Liver (tissue), 9 donors: Measurements from ENCODE around the gene TBX1. TPM values are rescaled to one million over a fixed set of nuclear protein-coding genes. Genes with fewer than 3 reads are reported as not detected.

Source experiments
- DNase-seq: peaks from one replicate; pipeline ENCODE4 v3.0.0-alpha.2; 2017; ENCODE audit warnings: low spot score
- H3K27ac ChIP-seq, 2 donors: one replicate each; pipeline ENCODE4 v1.7.0; 2013; ENCODE audit warnings: inconsistent platforms in 2 of 2, low read length in 2 of 2, control low read depth in 1 of 2, low read depth in 1 of 2, mild to moderate bottlenecking in 1 of 2
- H3K27me3 ChIP-seq, 4 donors: one replicate each; pipeline versions ENCODE4 v1.6.1 to v1.7.0; 2013; ENCODE audit warnings: low read length in 3 of 4, inconsistent platforms in 1 of 4, mild to moderate bottlenecking in 1 of 4, moderate library complexity in 1 of 4; ENCODE audit not compliant: control insufficient read depth in 4 of 4, insufficient read depth in 4 of 4
- H3K36me3 ChIP-seq, 4 donors: one replicate each; pipeline versions ENCODE4 v1.6.1 to v1.7.0; 2013; ENCODE audit warnings: low read length in 3 of 4, mild to moderate bottlenecking in 3 of 4, low read depth in 1 of 4, moderate library complexity in 1 of 4; ENCODE audit not compliant: control insufficient read depth in 4 of 4, insufficient read depth in 3 of 4
- H3K4me1 ChIP-seq, 4 donors: one replicate each; pipeline versions ENCODE4 v1.6.1 to v1.7.0; 2013; ENCODE audit warnings: low read length in 3 of 4, mild to moderate bottlenecking in 3 of 4, moderate library complexity in 1 of 4; ENCODE audit not compliant: control insufficient read depth in 4 of 4, insufficient read depth in 4 of 4
- H3K4me3 ChIP-seq, 3 donors: one replicate each; pipeline versions ENCODE4 v1.6.1 to v1.7.0; 2013; ENCODE audit warnings: low read length in 3 of 3, control low read depth in 1 of 3, low read depth in 1 of 3, mild to moderate bottlenecking in 1 of 3
- H3K9ac ChIP-seq, 2 donors: one replicate each; pipeline ENCODE4 v1.7.0; 2013; ENCODE audit warnings: low read length in 2 of 2, mild to moderate bottlenecking in 2 of 2, moderate library complexity in 2 of 2, control low read depth in 1 of 2, low read depth in 1 of 2
- H3K9me3 ChIP-seq, 4 donors: one replicate each; pipeline versions ENCODE4 v1.6.1 to v1.7.0; 2013; ENCODE audit warnings: low read length in 3 of 4; ENCODE audit not compliant: control insufficient read depth in 4 of 4
- ATF3 ChIP-seq: IDR thresholded peaks from 2 replicates; pipeline ENCODE4 v1.6.1; 2016; ENCODE audit warnings: antibody characterized with exemption
- CTCF ChIP-seq: fragments of 150-350 bp; IDR thresholded peaks from 2 replicates; pipeline ENCODE4 v1.5.1; 2017; ENCODE audit warnings: improper control_type of control experiment, low read depth, low read length; ENCODE audit not compliant: missing input control
- EGR1 ChIP-seq, 2 donors: IDR thresholded peaks; 2 replicates each; pipeline ENCODE4 v1.6.1; 2016 to 2018; ENCODE audit warnings: antibody characterized with exemption in 2 of 2, low read depth in 2 of 2
- FOXA2 ChIP-seq: IDR thresholded peaks from 2 replicates; pipeline ENCODE4 v1.6.1; 2016; ENCODE audit warnings: antibody characterized with exemption
- GABPA ChIP-seq, 2 donors: IDR thresholded peaks in 1 of 2; conservative IDR thresholded peaks in 1 of 2; 2 replicates each; pipeline ENCODE4 v1.6.1; 2016; ENCODE audit warnings: antibody characterized with exemption in 2 of 2, mild to moderate bottlenecking in 1 of 2, moderate library complexity in 1 of 2
- HNF4A ChIP-seq, 2 donors: conservative IDR thresholded peaks; 2 replicates each; pipeline ENCODE4 v1.6.1; 2016; ENCODE audit warnings: antibody characterized with exemption in 2 of 2, mild to moderate bottlenecking in 2 of 2
- HNF4G ChIP-seq: IDR thresholded peaks from 2 replicates; pipeline ENCODE4 v1.6.1; 2016; ENCODE audit warnings: antibody characterized with exemption
- JUND ChIP-seq, 2 donors: IDR thresholded peaks; 2 replicates each; pipeline ENCODE4 v1.6.1; 2016; ENCODE audit warnings: antibody characterized with exemption in 2 of 2
- MAX ChIP-seq: IDR thresholded peaks from 2 replicates; pipeline ENCODE4 v1.6.1; 2016; ENCODE audit warnings: antibody characterized with exemption
- NR2F2 ChIP-seq: IDR thresholded peaks from 2 replicates; pipeline ENCODE4 v1.6.1; 2016; ENCODE audit warnings: antibody characterized with exemption
- REST ChIP-seq: IDR thresholded peaks from 2 replicates; pipeline ENCODE4 v1.6.1; 2016; ENCODE audit warnings: antibody characterized with exemption, mild to moderate bottlenecking
- RXRA ChIP-seq, 2 donors: IDR thresholded peaks; 2 replicates each; pipeline ENCODE4 v1.6.1; 2017 to 2018; ENCODE audit warnings: antibody characterized with exemption in 2 of 2, mild to moderate bottlenecking in 1 of 2
- SP1 ChIP-seq: IDR thresholded peaks from 2 replicates; pipeline ENCODE4 v1.6.1; 2018; ENCODE audit warnings: antibody characterized with exemption, mild to moderate bottlenecking
- TAF1 ChIP-seq: conservative IDR thresholded peaks from 2 replicates; pipeline ENCODE4 v1.6.1; 2016; ENCODE audit warnings: antibody characterized with exemption, mild to moderate bottlenecking
- YY1 ChIP-seq: IDR thresholded peaks from 2 replicates; pipeline ENCODE4 v1.6.1; 2016; ENCODE audit warnings: antibody characterized with exemption, mild to moderate bottlenecking
- ZBTB33 ChIP-seq: IDR thresholded peaks from 2 replicates; pipeline ENCODE4 v1.6.1; 2016; ENCODE audit warnings: antibody characterized with exemption
- WGBS: extraction: QIAGEN DNeasy Blood & Tissue Kit; methylation state at CpG from one replicate; pipeline ENCODE4 v1.1.7; 2013; 5-methylcytosine and 5-hydroxymethylcytosine counted together
- polyA plus RNA-seq, 2 donors: library from polyadenylated mRNA; stranded (reverse) in 1 of 2; unstranded in 1 of 2; fragments of 200-250 nt in 1 of 2; fragments of >200 nt in 1 of 2; fragmentation: Nextera tagmentation in 1 of 2; extraction: Ambion mirVana in 1 of 2; gene quantifications; one replicate each; pipeline versions ENCODE4 v1.2.1 to v1.2.3, GENCODE V29; 2013 to 2015
- total RNA-seq, 2 donors: library from RNA; depleted of rRNA; stranded (reverse); fragments of >200 nt; gene quantifications; one replicate each; pipeline ENCODE4 v1.2.3, GENCODE V29; 2014
- donor health status: healthy.
- donor health status: healthy.
- donor health status: healthy.
- donor health status: healthy.
- donor health status: healthy.

TBX1 gene
- total and polyA plus RNA-seq, 4 donors: 0.17 to 0.18 TPM; not detected in 2

- TF ChIP-seq ATF3 (no peak), MAX (no peak), CTCF (no peak), SP1 (no peak), GABPA (IDR thresholded peaks at IDR 0.05 in 1 of 2, conservative IDR thresholded peaks at IDR 0.05 in 1 of 2) (no peak)
Measured at GRCh38 chr22:19779685-19780268, 19.2 kb downstream of the TBX1 start (continued).

- DNase-seq: no peak
- Histone ChIP-seq H3K27me3 (no peaks in the 10 kb centered on the region), H3K4me1 (no peaks in the 10 kb centered on the region), H3K36me3 (no peaks in the 10 kb centered on the region), H3K27ac (no peak overlapping the region), H3K9me3 (no peaks in the 10 kb centered on the region), H3K4me3 (no peak overlapping the region), H3K9ac (no peak overlapping the region)
- WGBS: 89% methylated on average over 1 of the region's 1 CpG
- no peak for TF ChIP-seq TAF1
- no peak for TF ChIP-seq CTCF
- no peak for TF ChIP-seq EGR1 (IDR thresholded peaks at IDR 0.05; ENCODE audit: low read depth in 2 of 2)
- TF ChIP-seq REST: no peak
- no peak for TF ChIP-seq HNF4A (conservative IDR thresholded peaks at IDR 0.05)
- no peak for TF ChIP-seq ZBTB33
- TF ChIP-seq FOXA2: no peak
- TF ChIP-seq YY1: no peak
- TF ChIP-seq GABPA (IDR thresholded peaks at IDR 0.05 in 1 of 2, conservative IDR thresholded peaks at IDR 0.05 in 1 of 2): no peak
- no peak for TF ChIP-seq RXRA (IDR thresholded peaks at IDR 0.05)
- TF ChIP-seq HNF4G: no peak
- TF ChIP-seq NR2F2: no peak
- no peak for TF ChIP-seq JUND (IDR thresholded peaks at IDR 0.05)
Measured at GRCh38 chr22:19782533-19782932, 22.0 kb downstream of the TBX1 start.
